Mucosa of descending colon (tissue), 3 donors: ENCODE data around the gene PCDHAC1. TPM values are rescaled to one million over a fixed set of nuclear protein-coding genes. Genes with fewer than 3 reads are reported as not detected.

Experiments
- ATAC-seq: fragments of 200-7000 bp; cut with Tn5 transposase; one replicate; pipeline ENCODE4 v1.9.1; 2020; ENCODE audit warnings: mild to moderate bottlenecking, moderate library complexity
- DNase-seq, 3 donors: peaks; one replicate each; pipeline ENCODE4 v3.0.0-alpha.2; 2020
- H3K36me3 ChIP-seq: fragments of 200-600 bp; one replicate; pipeline ENCODE4 v1.8.0; 2021; ENCODE audit warnings: low read depth, mild to moderate bottlenecking
- H3K4me1 ChIP-seq: fragments of 200-600 bp; one replicate; pipeline ENCODE4 v1.8.0; 2021; ENCODE audit warnings: low read depth, mild to moderate bottlenecking
- H3K4me3 ChIP-seq: fragments of 200-600 bp; one replicate; pipeline ENCODE4 v1.8.0; 2021; ENCODE audit warnings: mild to moderate bottlenecking
- H3K9me3 ChIP-seq: fragments of 200-600 bp; one replicate; pipeline ENCODE4 v1.8.0; 2021; ENCODE audit warnings: mild to moderate bottlenecking
- CTCF ChIP-seq: fragments of 200-600 bp; IDR thresholded peaks from one replicate; pipeline ENCODE4 v1.8.0; 2022; ENCODE audit warnings: antibody characterized with exemption, mild to moderate bottlenecking
- intact Hi-C, 2 donors: fragments of 100-400 bp; cut with DNase I in 1 of 2; cut with micrococcal nuclease in 1 of 2; formaldehyde crosslinking; loops; one replicate each; pipeline versions ENCODE4 v1.11.0 to v1.11.1; 2022; cut with DNase I, micrococcal nuclease
- total RNA-seq, 3 donors: library from RNA; stranded (reverse); fragmentation: NEBNext Ultra II Directional in 2 of 3; extraction: Animal tissue kit (Norgen Biotek cat#: 25700) in 2 of 3; gene quantifications; one replicate each; pipeline versions ENCODE4 v1.2.1 to v1.2.4, GENCODE V29; 2021 to 2023
- donor health status: DM: no; HTN: no; CAD: no; lungs with moderate emphysema.
- donor health status: DM: no; HTN: no; CAD: no.
- donor health status: DM: no; HTN: yes; CAD: no.

Gene PCDHAC1
- total RNA-seq, 3 donors from 2014 or later: 0.14 to 0.95 (median 0.24) TPM

GRCh38 chr5:140927228-140927573 lies 1.1 kb downstream of the PCDHAC1 start:
- intact Hi-C loops: no loop called here

GRCh38 chr5:140934964-140935606 lies 9.0 kb downstream of the PCDHAC1 start:
- ATAC-seq: no peak
- Histone ChIP-seq H3K4me1 (no peaks in the 10 kb centered on the region), H3K36me3 (no peaks in the 10 kb centered on the region), H3K9me3 (no peaks in the 10 kb centered on the region), H3K4me3 (no peak overlapping the region)
- intact Hi-C loops: no loop called here
- DNase-seq: no peak
- no peak for TF ChIP-seq CTCF

More at GRCh38 chr5:140927228-140927573, 1.1 kb downstream of the PCDHAC1 start:
- no peak for TF ChIP-seq CTCF
- Histone ChIP-seq H3K4me3 (no peak overlapping the region), H3K36me3 (no peaks in the 10 kb centered on the region), H3K9me3 (peaks cover 11% of the 10 kb centered on the region), H3K4me1 (no peaks in the 10 kb centered on the region)
- ATAC-seq (no peak), DNase-seq (no peak)

- DNase-seq: no peak
- H3K4me1 ChIP-seq: no peaks in the 10 kb centered on the region
- intact Hi-C loops: no loop called here
- no peak overlapping the region for H3K4me3 ChIP-seq
- peaks cover 14% of the 10 kb centered on the region for H3K9me3 ChIP-seq
- no peak for ATAC-seq
- no peak for TF ChIP-seq CTCF
- no peaks in the 10 kb centered on the region for H3K36me3 ChIP-seq
Measured at GRCh38 chr5:140946578-140946977, 20.5 kb downstream of the PCDHAC1 start.

GRCh38 chr5:140951636-140952035 lies 25.5 kb downstream of the PCDHAC1 start:
- H3K9me3 ChIP-seq: peaks cover 3% of the 10 kb centered on the region
- intact Hi-C loops: no loop called here
- ATAC-seq (no peak), DNase-seq (no peak)
- H3K36me3 ChIP-seq: no peaks in the 10 kb centered on the region
- no peaks in the 10 kb centered on the region for H3K4me1 ChIP-seq
- TF ChIP-seq CTCF: no peak
- no peak overlapping the region for H3K4me3 ChIP-seq

DNA sequence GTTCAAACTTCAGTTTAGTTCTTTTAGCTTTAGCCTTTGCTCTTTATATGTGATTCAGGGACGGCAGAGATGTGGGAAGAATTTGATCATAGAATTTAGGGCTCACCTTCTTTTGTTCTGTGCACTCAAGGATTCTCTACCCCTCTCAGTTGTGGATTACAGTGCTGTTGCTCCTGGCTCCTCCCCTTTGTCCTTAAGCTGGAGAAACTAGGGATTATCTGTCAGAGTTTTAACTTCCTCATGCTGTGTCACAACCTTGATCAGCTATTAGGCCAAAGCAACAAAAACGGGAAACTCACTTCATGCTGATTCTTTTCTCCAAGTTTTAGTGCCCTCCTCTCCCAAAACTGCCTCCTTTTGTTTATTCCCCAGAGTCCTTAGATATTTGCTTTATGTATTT lies 27.1 kb downstream of the PCDHAC1 start:
- TF ChIP-seq CTCF: no peak
- H3K4me3 ChIP-seq: no peak overlapping the region
- no peak for DNase-seq
- H3K4me1 ChIP-seq: no peaks in the 10 kb centered on the region
- no peak for ATAC-seq
- intact Hi-C loops: no loop called here
- peaks cover 3% of the 10 kb centered on the region for H3K9me3 ChIP-seq
- no peaks in the 10 kb centered on the region for H3K36me3 ChIP-seq

- DNase-seq (no peak), ATAC-seq (no peak)
- no peaks in the 10 kb centered on the region for H3K4me1 ChIP-seq
- intact Hi-C loops: no loop called here
- no peaks in the 10 kb centered on the region for H3K9me3 ChIP-seq
- no peak overlapping the region for H3K4me3 ChIP-seq
- TF ChIP-seq CTCF: no peak
- H3K36me3 ChIP-seq: no peaks in the 10 kb centered on the region
Measured at GRCh38 chr5:140962190-140962589, 36.1 kb downstream of the PCDHAC1 start.
